SK-N-SH (cell line): ENCODE results near the gene TRPT1. TPM values are rescaled to one million over a fixed set of nuclear protein-coding genes. Genes with fewer than 3 reads are reported as not detected.

Source experiments
- CTCF ChIA-PET: fragments of 300-600, 350-600 bp; formaldehyde crosslinking; extraction: SDS; loops from one replicate; lab custom pipeline; 2021; lab: Yijun Ruan, JAX
- POLR2A ChIA-PET: fragments of 350-600 bp; sonication (Branson Sonifier 250); formaldehyde crosslinking; extraction: SDS; loops from one replicate; lab custom pipeline; 2020; ENCODE audit warnings: antibody characterized with exemption, inconsistent platforms; lab: Yijun Ruan, JAX
- DNase-seq: peaks from one replicate; pipeline ENCODE4 v3.0.0; 2012
- H2AFZ ChIP-seq: fragments of 200-600 bp; sonication (generic); 2 replicates; pipeline ENCODE4 v1.8.1; 2016; ENCODE audit warnings: antibody characterized with exemption, mild to moderate bottlenecking, low read depth
- H3F3A ChIP-seq: fragments of 200-600 bp; sonication (generic); replicated peaks from 2 replicates; pipeline ENCODE3; 2016; ENCODE audit warnings: antibody characterized with exemption, mild to moderate bottlenecking; ENCODE audit not compliant: insufficient read depth
- H3K27ac ChIP-seq, 2 experiments: fragments of 200-500 bp in 1 of 2; fragments of 200-600 bp in 1 of 2; sonication (Bioruptor generic) in 1 of 2; sonication (generic), shearing (Covaris generic) in 1 of 2; 2 replicates each; pipeline versions ENCODE4 v1.5.1 to v1.6.1; 2014 to 2016; ENCODE audit warnings: low read depth in 2 of 2, inconsistent platforms in 1 of 2, low read length in 1 of 2, mild to moderate bottlenecking in 1 of 2, mixed read lengths in 1 of 2
- H3K27me3 ChIP-seq: fragments of 200-600 bp; sonication (generic), shearing (Covaris generic); 2 replicates; pipeline ENCODE4 v1.6.1; 2016; ENCODE audit warnings: mixed run types; ENCODE audit not compliant: insufficient read depth
- H3K36me3 ChIP-seq, 2 experiments: fragments of 200-500 bp in 1 of 2; fragments of 200-600 bp in 1 of 2; sonication (Bioruptor generic) in 1 of 2; sonication (generic) in 1 of 2; replicated peaks in 1 of 2; 2 replicates each; pipeline versions ENCODE3 to v1.5.1; 2014 to 2016; ENCODE audit warnings: low read length in 1 of 2, mild to moderate bottlenecking in 1 of 2; ENCODE audit not compliant: insufficient read depth in 2 of 2, control insufficient read depth in 1 of 2
- H3K4me1 ChIP-seq, 2 experiments: fragments of 200-500 bp in 1 of 2; fragments of 200-600 bp in 1 of 2; sonication (Bioruptor generic) in 1 of 2; sonication (generic), shearing (Covaris generic) in 1 of 2; 2 replicates each; pipeline versions ENCODE4 v1.5.1 to v1.6.1; 2014 to 2016; ENCODE audit warnings: low read depth in 1 of 2, low read length in 1 of 2, mixed run types in 1 of 2; ENCODE audit not compliant: insufficient read depth in 2 of 2, control insufficient read depth in 1 of 2
- H3K4me2 ChIP-seq: fragments of 200-600 bp; sonication (generic), shearing (Covaris generic); 2 replicates; pipeline ENCODE4 v1.6.1; 2017; ENCODE audit warnings: mixed run types
- H3K4me3 ChIP-seq, 2 experiments: fragments of 200-500 bp in 1 of 2; fragments of 200-600 bp in 1 of 2; sonication (Bioruptor generic) in 1 of 2; sonication (generic), shearing (Covaris generic) in 1 of 2; 2 replicates each; pipeline versions ENCODE4 v1.5.1 to v1.8.1; 2014 to 2016; ENCODE audit warnings: low read depth in 2 of 2, inconsistent platforms in 1 of 2, low read length in 1 of 2, mild to moderate bottlenecking in 1 of 2, mixed read lengths in 1 of 2, moderate library complexity in 1 of 2
- H3K79me2 ChIP-seq: fragments of 200-600 bp; sonication (generic); 2 replicates; pipeline ENCODE4 v1.8.1; 2017; ENCODE audit warnings: mild to moderate bottlenecking; ENCODE audit not compliant: insufficient read depth
- H3K9ac ChIP-seq: fragments of 200-600 bp; sonication (generic); 2 replicates; pipeline ENCODE4 v1.6.1; 2017; ENCODE audit warnings: mixed run types
- H3K9me2 ChIP-seq: fragments of 200-600 bp; sonication (generic); 2 replicates; pipeline ENCODE4 v1.6.1; 2017; ENCODE audit warnings: mixed run types
- H3K9me3 ChIP-seq: fragments of 200-600 bp; sonication (generic); 2 replicates; pipeline ENCODE4 v1.6.1; 2017; ENCODE audit warnings: mixed run types, mild to moderate bottlenecking, moderate library complexity
- H4K20me1 ChIP-seq: fragments of 200-600 bp; sonication (generic); 2 replicates; pipeline ENCODE4 v1.6.1; 2017; ENCODE audit warnings: mild to moderate bottlenecking, mixed run types; ENCODE audit not compliant: insufficient read depth
- CTCF ChIP-seq: fragments of 200-600 bp; sonication (generic); IDR thresholded peaks from 2 replicates; pipeline ENCODE4 v1.6.1; 2017; ENCODE audit warnings: antibody characterized with exemption, mild to moderate bottlenecking, moderate library complexity
- EZH2phosphoT487 ChIP-seq: fragments of 200-600 bp; sonication (generic); IDR thresholded peaks from 2 replicates; pipeline ENCODE4 v1.6.1; 2017; ENCODE audit warnings: low read depth, mixed run types, mild to moderate bottlenecking, antibody characterized with exemption, moderate library complexity, borderline replicate concordance
- GABPA ChIP-seq: IDR thresholded peaks from 2 replicates; pipeline ENCODE4 v1.4.0; 2012; ENCODE audit warnings: low read depth, mild to moderate bottlenecking
- NRF1 ChIP-seq: IDR thresholded peaks from 2 replicates; pipeline ENCODE4 v1.6.1; 2012; ENCODE audit warnings: low read depth, mild to moderate bottlenecking, low read length
- REST ChIP-seq: IDR thresholded peaks from 2 replicates; pipeline ENCODE4 v1.6.1; 2012; ENCODE audit warnings: mild to moderate bottlenecking, low read depth, low read length, moderate library complexity
- SMC3 ChIP-seq: IDR thresholded peaks from 2 replicates; pipeline ENCODE4 v1.6.1; 2012; ENCODE audit warnings: low read depth, low read length, improper control_type of control experiment
- ZBTB33 ChIP-seq: IDR thresholded peaks from 2 replicates; pipeline ENCODE4 v1.4.0; 2012; ENCODE audit warnings: low read depth, borderline replicate concordance
- WGBS: methylation state at CpG from one replicate; pipeline ENCODE4 v1.1.6; 2017; ENCODE audit warnings: low lambda C conversion rate; 5-methylcytosine and 5-hydroxymethylcytosine counted together
- polyA plus RNA-seq, 3 experiments: library from polyadenylated mRNA; depleted of rRNA; stranded (reverse); fragments of >200 nt; gene quantifications; 2 replicates each; pipeline ENCODE4 v1.2.3, GENCODE V29; 2012

Gene TRPT1
- polyA plus RNA-seq, 1 of the 3 experiments (the other 2 are of a cell fraction): 62.4 TPM

GRCh38 chr11:64251016-64251752 is 25.2 kb upstream of the TRPT1 start, which contains the start of gene PLCB3:
Gene PLCB3, plus strand, starts transcription at chr11:64251530. Its CDS starts 120 bp downstream, at chr11:64251650.
- peaks cover 32% of the 10 kb centered on the region for H3K79me2 ChIP-seq
- ChIA-PET CTCF (interaction anchor here (0.6 to 4.6 kb wide), 24 partner anchors 9 to 859 kb away, joined by 3 to 119 read pairs (median 6); partner anchors contain the start of genes BAD, COX8A, ESRRA and FKBP2), POLR2A (interaction anchor here (1.2 to 12.4 kb wide), 3 partner anchors 9 to 19 kb away, joined by 4 to 112 read pairs (median 34); no protein-coding TSS in a partner anchor)
- H3K9me2 ChIP-seq: no peaks in the 10 kb centered on the region
- no peaks in the 10 kb centered on the region for H3K9me3 ChIP-seq
- peaks cover 10 to 32% of the 10 kb centered on the region in 2 experiments; a peak in 2 of 4 replicates for H3K4me1 ChIP-seq
- TF ChIP-seq GABPA (no peak), SMC3 (peak; percentile 17), NRF1 (no peak), CTCF (peak; percentile 68), EZH2phosphoT487 (no peak), ZBTB33 (no peak), REST (no peak)
- H3K27ac ChIP-seq: peak within 1 kb of the TSS; percentile 32 to 81
- peaks cover 8% of the 10 kb centered on the region for H3F3A ChIP-seq
- peak within 1 kb of the TSS; percentile 88 to 90 for H3K4me3 ChIP-seq
- 0% methylated on average over 4 of the region's 75 CpGs for WGBS
- peaks cover 14% of the 10 kb centered on the region for H4K20me1 ChIP-seq
- H3K36me3 ChIP-seq: peaks cover 4 to 18% of the 10 kb centered on the region in 2 experiments
- peak within 1 kb of the TSS; percentile 82 for H3K9ac ChIP-seq
- peak within 1 kb of the TSS; percentile 51; the same call in 1 of the 2 replicates for H2AFZ ChIP-seq
- peak; percentile 96 for DNase-seq
- no peaks in the 10 kb centered on the region for H3K27me3 ChIP-seq
- peak within 1 kb of the TSS; percentile 96 for H3K4me2 ChIP-seq
